Ovary (tissue), 9 donors: ENCODE results near the gene NEUROG2. TPM values are rescaled to one million over a fixed set of nuclear protein-coding genes. Genes with fewer than 3 reads are reported as not detected.

Experiments used
- DNase-seq, 5 donors: peaks; one replicate each; pipeline ENCODE4 v3.0.0-alpha.2; 2019 to 2020
- H3K27ac ChIP-seq, 2 donors: fragments of 200-600 bp; one replicate each; pipeline versions ENCODE4 v1.5.1 to v1.8.0; 2019 to 2022
- H3K27me3 ChIP-seq: fragments of 200-600 bp; one replicate; pipeline ENCODE4 v1.8.0; 2022
- H3K36me3 ChIP-seq: fragments of 200-600 bp; sonication (generic); one replicate; pipeline ENCODE4 v1.5.1; 2019
- H3K4me1 ChIP-seq: one replicate; pipeline ENCODE4 v1.8.1; 2013; ENCODE audit warnings: mild to moderate bottlenecking, moderate library complexity; ENCODE audit not compliant: insufficient read depth
- H3K4me3 ChIP-seq: fragments of 200-600 bp; sonication (generic); one replicate; pipeline ENCODE4 v1.5.1; 2017
- H3K9me3 ChIP-seq, 2 donors: fragments of 200-600 bp in 1 of 2; sonication (generic) in 1 of 2; one replicate each; pipeline versions ENCODE4 v1.5.1 to v1.8.1; 2013 to 2019; ENCODE audit warnings: mild to moderate bottlenecking in 1 of 2, moderate library complexity in 1 of 2
- CTCF ChIP-seq, 3 donors: fragments of 450-650 bp in 2 of 3; fragments of 200-600 bp in 1 of 3; IDR thresholded peaks; one replicate each; pipeline versions ENCODE4 v1.5.1 to v1.8.0; 2016 to 2022; ENCODE audit warnings: antibody characterized with exemption in 3 of 3, mild to moderate bottlenecking in 1 of 3
- EP300 ChIP-seq: sonication (generic); formaldehyde crosslinking; IDR thresholded peaks from one replicate; pipeline ENCODE4 v1.6.1; 2017; ENCODE audit warnings: antibody characterized with exemption
- POLR2A ChIP-seq: fragments of 450-650 bp; IDR thresholded peaks from one replicate; pipeline ENCODE4 v1.6.1; 2017; ENCODE audit warnings: antibody characterized with exemption, mild to moderate bottlenecking, moderate library complexity
- WGBS, 3 donors: extraction: QIAGEN DNeasy Blood & Tissue Kit in 1 of 3; methylation state at CpG; one replicate each; pipeline versions ENCODE4 v1.1.5 to v1.1.7; 2013 to 2017; 5-methylcytosine and 5-hydroxymethylcytosine counted together
- intact Hi-C, 4 donors: fragments of 100-400 bp; cut with DNase I; formaldehyde crosslinking; loops; one replicate each; pipeline versions ENCODE4 v1.11.0 to v1.15.1; 2022 to 2023
- polyA plus RNA-seq, 2 donors: library from polyadenylated mRNA; stranded (reverse); fragments of 200-250 nt in 1 of 2; fragments of 350-450 nt in 1 of 2; fragmentation: Illumina TruSeq in 1 of 2; extraction: RNeasy Lipid Tissue Mini Kit (QIAGEN cat#74804) in 1 of 2; gene quantifications; one replicate each; pipeline ENCODE4 v1.2.3, GENCODE V29; 2013 to 2014
- total RNA-seq, 7 donors: library from RNA; depleted of rRNA in 2 of 7; stranded (reverse); fragments of >200 nt in 2 of 7; fragmentation: NEBNext Ultra II Directional in 3 of 7; extraction: Animal tissue kit (Norgen Biotek cat#: 25700) in 3 of 7; gene quantifications; one replicate each; pipeline versions ENCODE4 v1.1.0 to v1.2.4, GENCODE V29; 2016 to 2023
- donor health status: DM: no; HTN: no; CAD: no; lungs with moderate emphysema.
- donor health status: DM: no; HTN: no; CAD: no.
- donor health status: Bipolar disorder and iron deficiency.
- donor health status: DM: yes; HTN: yes; CAD: no.
- donor health status: DM: no; HTN: no; CAD: no.
- donor health status: DM: yes; HTN: yes; CAD: no.

Gene NEUROG2
- total and polyA plus RNA-seq, 9 donors, result not detected

DNA sequence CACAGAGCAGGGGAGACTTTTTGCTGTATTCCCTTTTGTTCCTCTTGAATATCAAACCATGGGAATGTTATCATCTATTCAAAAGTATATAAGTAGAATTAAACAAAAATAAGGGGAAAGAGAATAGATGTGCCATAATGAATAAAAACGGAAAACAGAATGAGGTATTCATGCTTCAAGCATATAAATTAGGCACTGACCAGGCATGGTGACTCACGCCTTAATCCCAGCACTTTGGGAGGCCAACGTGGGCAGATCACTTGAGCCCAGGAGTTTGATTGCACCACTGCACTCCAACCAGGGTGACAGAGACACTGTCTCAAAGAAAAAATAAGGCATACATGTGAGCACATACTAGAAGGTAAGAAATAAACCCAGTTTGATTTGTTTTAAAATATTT is 16.3 kb upstream of the NEUROG2 start:
- WGBS, 3 donors, result 71 to 73% (median 73%) methylated on average over 3 of the region's 3 CpGs
- Histone ChIP-seq H3K9me3 (peaks cover 0 to 3% of the 10 kb centered on the region in 2 donors), H3K27ac (no peak overlapping the region), H3K36me3 (no peaks in the 10 kb centered on the region), H3K4me3 (no peak overlapping the region), H3K4me1 (no peaks in the 10 kb centered on the region), H3K27me3 (no peaks in the 10 kb centered on the region)
- no peak for TF ChIP-seq CTCF (IDR thresholded peaks at IDR 0.05)
- TF ChIP-seq POLR2A, result no peak
- TF ChIP-seq EP300, result no peak
- intact Hi-C loops, result no loop called here
- DNase-seq, result no peak

DNA sequence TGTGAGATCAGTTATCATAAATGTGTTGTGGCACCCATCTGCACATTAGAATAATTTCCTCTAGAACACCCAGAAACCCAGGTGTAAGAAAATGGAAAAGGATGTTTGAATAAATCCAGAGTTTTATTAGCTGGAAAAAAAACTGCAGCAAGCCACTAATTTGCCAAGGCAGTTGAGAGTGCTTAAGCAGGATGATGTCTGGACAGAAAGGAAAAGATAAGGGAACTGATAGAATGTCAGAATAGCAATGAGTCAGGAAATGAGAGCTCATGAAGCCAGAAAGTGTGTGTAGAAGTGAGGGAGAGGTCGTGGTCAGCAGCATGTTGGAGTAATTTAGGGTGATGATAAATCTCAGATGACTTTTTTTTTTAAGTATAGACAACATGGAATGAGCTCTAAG is 15.2 kb upstream of the NEUROG2 start:
- Histone ChIP-seq H3K36me3 (no peaks in the 10 kb centered on the region), H3K4me1 (no peaks in the 10 kb centered on the region), H3K9me3 (peaks cover 0 to 3% of the 10 kb centered on the region in 2 donors), H3K27ac (no peak overlapping the region), H3K27me3 (no peaks in the 10 kb centered on the region), H3K4me3 (no peak overlapping the region)
- 27 to 35% (median 27%) methylated on average over 1 of the region's 1 CpG for WGBS, 3 donors
- no peak for DNase-seq
- intact Hi-C loops, result no loop called here
- TF ChIP-seq POLR2A, result no peak
- no peak for TF ChIP-seq CTCF (IDR thresholded peaks at IDR 0.05)
- TF ChIP-seq EP300, result no peak

- Histone ChIP-seq H3K4me3 (no peak overlapping the region), H3K4me1 (peaks cover 2% of the 10 kb centered on the region), H3K9me3 (peaks cover 0 to 4% of the 10 kb centered on the region in 2 donors), H3K27me3 (no peaks in the 10 kb centered on the region), H3K36me3 (no peaks in the 10 kb centered on the region), H3K27ac (no peak overlapping the region)
- intact Hi-C loops, result loop anchor here in 2 of 4 donors (10.0 kb wide), 2 partner anchors 311 to 421 kb away; no protein-coding TSS in a partner anchor
- WGBS, 3 donors, result 32 to 54% (median 48%) methylated on average over 1 of the region's 1 CpG
- TF ChIP-seq POLR2A (no peak), EP300 (no peak), CTCF (IDR thresholded peaks at IDR 0.05) (no peak)
- no peak for DNase-seq
Observed at GRCh38 chr4:112526061-112526460, 10.1 kb upstream of the NEUROG2 start.

- peaks cover 0 to 8% of the 10 kb centered on the region in 2 donors for H3K9me3 ChIP-seq
- DNase-seq, result peak; percentile 37 to 68 (median 47)
- TF ChIP-seq EP300, result no peak
- peak; percentile 27 to 39 (median 28) for TF ChIP-seq CTCF (IDR thresholded peaks at IDR 0.05)
- H3K4me1 ChIP-seq, result peaks cover 2% of the 10 kb centered on the region
- intact Hi-C loops, result loop anchor here in 2 of 4 donors (10.0 kb wide), 2 partner anchors 309 to 419 kb away; no protein-coding TSS in a partner anchor
- H3K4me3 ChIP-seq, result peak overlapping the region; percentile 25
- WGBS, 3 donors, result 1 to 3% (median 2%) methylated on average over 39 to 46 of the region's 46 CpGs
- H3K27ac ChIP-seq, result no peak overlapping the region
- no peaks in the 10 kb centered on the region for H3K36me3 ChIP-seq
- peaks cover 6% of the 10 kb centered on the region for H3K27me3 ChIP-seq
Observed at GRCh38 chr4:112523764-112524505, 8.0 kb upstream of the NEUROG2 start.
